ENCODE measurements around the gene LRMDA. TPM values are rescaled to one million over a fixed set of nuclear protein-coding genes. Genes with fewer than 3 reads are reported as not detected.

Gene LRMDA
- total and polyA plus RNA-seq, 2 of the 13 experiments (the other 11 are each of a cell fraction or from before 2014, with no cell fraction given), result 13.4 to 22.0 TPM

DNA sequence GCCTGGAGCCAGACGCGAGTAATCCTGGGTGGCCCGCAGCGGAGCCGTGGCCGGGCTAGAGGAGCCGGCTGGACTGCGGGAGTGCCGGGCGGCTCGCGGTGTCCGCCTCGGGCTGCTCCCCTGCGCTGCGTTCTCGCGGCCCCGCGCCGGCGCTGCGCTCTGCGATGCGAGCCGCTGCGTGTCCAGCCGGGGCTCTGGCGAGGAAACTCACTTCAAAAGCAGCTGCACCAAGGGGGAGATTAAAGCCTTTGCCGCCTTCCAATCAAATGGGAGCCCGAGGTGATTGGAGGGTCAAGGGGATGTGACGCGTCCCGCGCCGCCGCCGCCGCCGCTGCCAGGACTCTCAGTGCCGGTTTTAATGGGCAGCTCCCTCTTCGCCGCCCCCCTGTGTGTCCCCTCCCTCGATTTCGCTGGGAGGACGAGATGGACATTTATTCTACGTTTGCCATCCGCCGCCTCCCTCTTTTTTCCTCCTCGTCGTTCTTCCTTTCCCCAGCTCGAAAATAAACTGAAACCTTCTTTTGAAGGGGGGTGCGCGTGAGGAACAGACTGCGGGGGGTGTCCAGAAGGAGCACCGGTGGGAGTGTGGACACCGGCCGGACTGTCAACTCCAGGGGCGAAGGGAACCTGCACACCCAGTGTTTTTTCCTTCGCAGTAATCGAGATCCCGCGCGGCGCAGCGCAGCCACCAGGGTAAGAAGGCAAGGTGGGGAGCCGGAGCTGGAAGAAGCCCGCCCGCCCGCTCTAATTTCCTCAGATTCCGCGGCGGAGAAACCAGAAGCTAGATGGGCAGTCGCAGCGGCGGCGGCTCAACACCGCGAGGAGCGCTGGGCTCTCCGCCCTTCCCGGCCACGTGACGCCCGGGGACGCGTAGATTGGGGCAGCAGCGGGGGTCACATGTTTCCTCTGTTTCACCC is 29.6 kb upstream of the LRMDA start, which contains the start of gene ZNF503 (continued):
- no peak; the same call in 1 of the 2 replicates for TF ChIP-seq ZNF816 (CRISPR knock-in tag; IDR thresholded peaks at IDR 0.05; ENCODE audit: borderline replicate concordance)
- peak; percentile 43; the same call in 1 of the 2 replicates for TF ChIP-seq GATAD2A (CRISPR knock-in tag; IDR thresholded peaks at IDR 0.05)
- TF ChIP-seq ETV5 (CRISPR knock-in tag; IDR thresholded peaks at IDR 0.05; ENCODE audit: borderline replicate concordance), result peak; percentile 66
- no peak for TF ChIP-seq HNRNPL (IDR thresholded peaks at IDR 0.05; ENCODE audit: low read depth, low read length)
- TF ChIP-seq EED (CRISPR knock-in tag; IDR thresholded peaks at IDR 0.05), result no peak; the same call in 1 of the 2 replicates
- TF ChIP-seq TCF12 (IDR thresholded peaks at IDR 0.05), result no peak
- peak; percentile 73; the same call in 1 of the 2 replicates for TF ChIP-seq TCF12 (CRISPR knock-in tag; IDR thresholded peaks at IDR 0.05)
- TF ChIP-seq PRMT3 (CRISPR knock-in tag; IDR thresholded peaks at IDR 0.05; ENCODE audit: borderline replicate concordance, low read depth), result no peak; the same call in 1 of the 2 replicates
- peak; percentile 83 for TF ChIP-seq PHF21A (CRISPR knock-in tag; IDR thresholded peaks at IDR 0.05)
- TF ChIP-seq BHLHE40 (IDR thresholded peaks at IDR 0.05; ENCODE audit: low read length), result peak; percentile 48; the same call in 1 of the 2 replicates
- TF ChIP-seq, protein P1, sequence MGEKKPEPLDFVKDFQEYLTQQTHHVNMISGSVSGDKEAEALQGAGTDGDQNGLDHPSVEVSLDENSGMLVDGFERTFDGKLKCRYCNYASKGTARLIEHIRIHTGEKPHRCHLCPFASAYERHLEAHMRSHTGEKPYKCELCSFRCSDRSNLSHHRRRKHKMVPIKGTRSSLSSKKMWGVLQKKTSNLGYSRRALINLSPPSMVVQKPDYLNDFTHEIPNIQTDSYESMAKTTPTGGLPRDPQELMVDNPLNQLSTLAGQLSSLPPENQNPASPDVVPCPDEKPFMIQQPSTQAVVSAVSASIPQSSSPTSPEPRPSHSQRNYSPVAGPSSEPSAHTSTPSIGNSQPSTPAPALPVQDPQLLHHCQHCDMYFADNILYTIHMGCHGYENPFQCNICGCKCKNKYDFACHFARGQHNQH (CRISPR knock-in tag; IDR thresholded peaks at IDR 0.05), result 0 out of 2 replicates have a peak, but pooled peaks have one; percentile 43
- TF ChIP-seq CEBPG (CRISPR knock-in tag; IDR thresholded peaks at IDR 0.05), result peak; percentile 23; the same call in 1 of the 2 replicates
- TF ChIP-seq, protein P2, sequence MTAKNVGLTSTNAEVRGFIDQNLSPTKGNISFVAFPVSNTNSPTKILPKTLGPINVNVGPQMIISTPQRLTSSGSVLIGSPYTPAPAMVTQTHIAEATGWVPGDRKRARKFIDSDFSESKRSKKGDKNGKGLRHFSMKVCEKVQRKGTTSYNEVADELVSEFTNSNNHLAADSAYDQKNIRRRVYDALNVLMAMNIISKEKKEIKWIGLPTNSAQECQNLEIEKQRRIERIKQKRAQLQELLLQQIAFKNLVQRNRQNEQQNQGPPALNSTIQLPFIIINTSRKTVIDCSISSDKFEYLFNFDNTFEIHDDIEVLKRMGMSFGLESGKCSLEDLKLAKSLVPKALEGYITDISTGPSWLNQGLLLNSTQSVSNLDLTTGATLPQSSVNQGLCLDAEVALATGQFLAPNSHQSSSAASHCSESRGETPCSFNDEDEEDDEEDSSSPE (CRISPR knock-in tag; IDR thresholded peaks at IDR 0.05), result peak; percentile 53; the same call in 1 of the 2 replicates
- TF ChIP-seq, protein P3, sequence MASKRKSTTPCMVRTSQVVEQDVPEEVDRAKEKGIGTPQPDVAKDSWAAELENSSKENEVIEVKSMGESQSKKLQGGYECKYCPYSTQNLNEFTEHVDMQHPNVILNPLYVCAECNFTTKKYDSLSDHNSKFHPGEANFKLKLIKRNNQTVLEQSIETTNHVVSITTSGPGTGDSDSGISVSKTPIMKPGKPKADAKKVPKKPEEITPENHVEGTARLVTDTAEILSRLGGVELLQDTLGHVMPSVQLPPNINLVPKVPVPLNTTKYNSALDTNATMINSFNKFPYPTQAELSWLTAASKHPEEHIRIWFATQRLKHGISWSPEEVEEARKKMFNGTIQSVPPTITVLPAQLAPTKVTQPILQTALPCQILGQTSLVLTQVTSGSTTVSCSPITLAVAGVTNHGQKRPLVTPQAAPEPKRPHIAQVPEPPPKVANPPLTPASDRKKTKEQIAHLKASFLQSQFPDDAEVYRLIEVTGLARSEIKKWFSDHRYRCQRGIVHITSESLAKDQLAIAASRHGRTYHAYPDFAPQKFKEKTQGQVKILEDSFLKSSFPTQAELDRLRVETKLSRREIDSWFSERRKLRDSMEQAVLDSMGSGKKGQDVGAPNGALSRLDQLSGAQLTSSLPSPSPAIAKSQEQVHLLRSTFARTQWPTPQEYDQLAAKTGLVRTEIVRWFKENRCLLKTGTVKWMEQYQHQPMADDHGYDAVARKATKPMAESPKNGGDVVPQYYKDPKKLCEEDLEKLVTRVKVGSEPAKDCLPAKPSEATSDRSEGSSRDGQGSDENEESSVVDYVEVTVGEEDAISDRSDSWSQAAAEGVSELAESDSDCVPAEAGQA (IDR thresholded peaks at IDR 0.05; ENCODE audit: low read depth), result 0 out of 2 replicates have a peak, but pooled peaks have one; percentile 19
- TF ChIP-seq, protein P3 (CRISPR knock-in tag; IDR thresholded peaks at IDR 0.05; ENCODE audit: borderline replicate concordance), result no peak

Data from HepG2 (cell line).